HepG2 (cell line): ENCODE data around the gene MECR. TPM values are rescaled to one million over a fixed set of nuclear protein-coding genes. Genes with fewer than 3 reads are reported as not detected.

ENCODE experiments used
- ATAC-seq: fragments of 200-7000 bp; cut with Tn5 transposase; 3 replicates; pipeline ENCODE4 v1.9.1; 2020; ENCODE audit warnings: mild to moderate bottlenecking, moderate library complexity
- BruUV-seq: library from RNA; stranded (reverse); fragments of 400-500 nt; replicated peaks from 2 replicates; lab custom pipeline; 2021; lab: Mats Ljungman, UMichigan
- CTCF ChIA-PET: fragments of 300-600 bp; formaldehyde crosslinking; extraction: SDS; loops from one replicate; lab custom pipeline; 2021; ENCODE audit warnings: low total read pairs, inconsistent platforms, low intra/inter-chr PET ratio; lab: Yijun Ruan, JAX
- POLR2A ChIA-PET: fragments of 350-600 bp; sonication (Branson Sonifier 250); formaldehyde crosslinking; loops from one replicate; lab custom pipeline; 2020; ENCODE audit warnings: antibody characterized with exemption, inconsistent platforms; lab: Yijun Ruan, JAX
- DNase-seq: peaks from one replicate; pipeline ENCODE4 v3.0.0-alpha.2; 2015; ENCODE audit warnings: low spot score
- FAIRE-seq: peaks from 3 replicates; lab custom pipeline; 2011; peaks lifted over from hg19 to GRCh38; lab: Jason Lieb, UNC
- H2AFZ ChIP-seq: one replicate; pipeline ENCODE4 v1.6.1; 2011; ENCODE audit warnings: low read length, inconsistent platforms
- H3K27ac ChIP-seq: fragments of 300-600 bp; 3 replicates; pipeline ENCODE4 v1.8.0; 2011; ENCODE audit warnings: mixed run types, mild to moderate bottlenecking, mixed read lengths, low read length, inconsistent platforms; ENCODE audit not compliant: insufficient read depth; ENCODE audit errors: extremely low read length
- H3K27me3 ChIP-seq, 2 experiments: fragments of 200-600 bp in 1 of 2; 2 replicates in 1 of 2; 3 replicates in 1 of 2; pipeline versions ENCODE4 v1.6.0 to v1.8.0; 2011; ENCODE audit warnings: low read length in 2 of 2, mild to moderate bottlenecking in 2 of 2, moderate library complexity in 2 of 2, inconsistent platforms in 1 of 2; ENCODE audit not compliant: insufficient read depth in 2 of 2, control insufficient read depth in 1 of 2
- H3K36me3 ChIP-seq, 2 experiments: fragments of 200-600 bp in 1 of 2; replicated peaks in 1 of 2; 2 replicates in 1 of 2; 3 replicates in 1 of 2; pipeline versions ENCODE4 v1.5.1 to v1.8.0; 2011; ENCODE audit warnings: low read length in 2 of 2, inconsistent platforms in 1 of 2; ENCODE audit not compliant: insufficient read depth in 2 of 2, control insufficient read depth in 1 of 2
- H3K4me1 ChIP-seq: 2 replicates; pipeline ENCODE4 v1.5.1; 2012; ENCODE audit warnings: low read length, inconsistent platforms; ENCODE audit not compliant: insufficient read depth
- H3K4me2 ChIP-seq: 2 replicates; pipeline ENCODE4 v1.6.0; 2011; ENCODE audit warnings: low read depth, low read length, inconsistent platforms
- H3K4me3 ChIP-seq, 3 experiments: fragments of 200-600 bp in 1 of 3; sonication (generic), shearing (Covaris generic) in 1 of 3; replicated peaks in 1 of 3; 2 replicates each; pipeline ENCODE4 v1.5.1; 2011 to 2016; ENCODE audit warnings: low read length in 3 of 3, inconsistent platforms in 2 of 3, low read depth in 2 of 3, mild to moderate bottlenecking in 2 of 3, control low read depth in 1 of 3, mixed read lengths in 1 of 3; ENCODE audit not compliant: insufficient read depth in 1 of 3
- H3K79me2 ChIP-seq: one replicate; pipeline ENCODE4 v1.6.1; 2011; ENCODE audit warnings: low read length, inconsistent platforms; ENCODE audit not compliant: insufficient read depth
- H3K9ac ChIP-seq: 2 replicates; pipeline ENCODE4 v1.6.0; 2011; ENCODE audit warnings: mild to moderate bottlenecking, low read depth, low read length, inconsistent platforms; ENCODE audit not compliant: insufficient read depth
- H3K9me3 ChIP-seq: 2 replicates; pipeline ENCODE4 v1.5.1; 2012; ENCODE audit warnings: mild to moderate bottlenecking, low read length
- H4K20me1 ChIP-seq: 2 replicates; pipeline ENCODE4 v1.6.0; 2011; ENCODE audit warnings: inconsistent platforms, mild to moderate bottlenecking, low read length, moderate library complexity; ENCODE audit not compliant: insufficient read depth
- AKNA ChIP-seq: sonication (generic); formaldehyde crosslinking; IDR thresholded peaks from 2 replicates; pipeline ENCODE4 v1.4.0; 2020; ENCODE audit warnings: missing genetic modification reagents, borderline replicate concordance
- CC2D1A ChIP-seq: sonication (generic); formaldehyde crosslinking; IDR thresholded peaks from 2 replicates; pipeline ENCODE4 v1.8.1; 2023; ENCODE audit warnings: mild to moderate bottlenecking, missing genetic modification reagents
- DBP ChIP-seq: sonication (generic); formaldehyde crosslinking; IDR thresholded peaks from 2 replicates; pipeline ENCODE4 v1.4.0; 2020; ENCODE audit warnings: missing genetic modification reagents; ENCODE audit errors: not compliant biosample characterization
- FOSL1 ChIP-seq: sonication (generic); formaldehyde crosslinking; IDR thresholded peaks from 2 replicates; pipeline ENCODE4 v1.9.0; 2021; ENCODE audit warnings: missing genetic modification reagents, borderline replicate concordance
- NFE2 ChIP-seq: sonication (generic); formaldehyde crosslinking; IDR thresholded peaks from 2 replicates; pipeline ENCODE4 v1.4.0; 2020; ENCODE audit warnings: missing genetic modification reagents
- NR2F1 ChIP-seq, 2 experiments: fragments of 450-650 bp in 1 of 2; formaldehyde crosslinking in 1 of 2; IDR thresholded peaks; 2 replicates each; pipeline versions ENCODE4 v1.5.0 to v1.6.1; 2016 to 2020; ENCODE audit warnings: mild to moderate bottlenecking in 1 of 2, missing compliant biosample characterization in 1 of 2, missing genetic modification reagents in 1 of 2, moderate library complexity in 1 of 2
- NR2F6 ChIP-seq, 2 experiments: IDR thresholded peaks; 2 replicates each; pipeline ENCODE4 v1.6.1; 2016; ENCODE audit warnings: antibody characterized with exemption in 1 of 2, mild to moderate bottlenecking in 1 of 2
- PCBP2 ChIP-seq: fragments of 200-400 bp; formaldehyde crosslinking; optimal IDR thresholded peaks from 2 replicates; pipeline ENCODE3; 2018; ENCODE audit warnings: low read length, low read depth; ENCODE audit not compliant: poor library complexity, severe bottlenecking
- SMYD3 ChIP-seq: sonication (generic); formaldehyde crosslinking; IDR thresholded peaks from 2 replicates; pipeline ENCODE4 v1.8.1; 2023; ENCODE audit warnings: mild to moderate bottlenecking, missing genetic modification reagents
- ZBTB26 ChIP-seq: IDR thresholded peaks from 2 replicates; pipeline ENCODE4 v1.6.1; 2016; ENCODE audit warnings: missing compliant biosample characterization, missing genetic modification reagents, borderline replicate concordance
- ZBTB46 ChIP-seq: sonication (generic); formaldehyde crosslinking; IDR thresholded peaks from 2 replicates; pipeline ENCODE4 v1.4.0; 2020; ENCODE audit warnings: mild to moderate bottlenecking, missing genetic modification reagents, borderline replicate concordance
- ZNF556 ChIP-seq: sonication (generic); formaldehyde crosslinking; IDR thresholded peaks from 2 replicates; pipeline ENCODE4 v1.4.0; 2020; ENCODE audit warnings: mild to moderate bottlenecking, missing genetic modification reagents, borderline replicate concordance
- ZNF792 ChIP-seq: IDR thresholded peaks from 2 replicates; pipeline ENCODE4 v1.6.1; 2016
- WGBS: methylation state at CpG from one replicate; pipeline ENCODE4 v1.1.6; 2017; ENCODE audit warnings: low lambda C conversion rate; 5-methylcytosine and 5-hydroxymethylcytosine counted together
- in situ Hi-C: cut with HindIII; loops from 2 replicates; pipeline ENCODE4 v1.10.0; 2017; ENCODE audit warnings: low pct_unique_long_range_greater_than_20kb; ENCODE audit not compliant: extremely low pct_ligation_motif_present
- intact Hi-C: fragments of 100-400 bp; cut with micrococcal nuclease; formaldehyde crosslinking; loops from one replicate; pipeline ENCODE4 v1.10.0; 2022; ENCODE audit not compliant: unreplicated experiment
- polyA plus RNA-seq, 8 experiments: library from polyadenylated mRNA; depleted of rRNA in 3 of 8; stranded (reverse) in 7 of 8; unstranded in 1 of 8; fragments of >200 nt; fragmentation: Illumina TruSeq in 4 of 8; extraction: Trizol in 4 of 8; gene quantifications; 2 replicates each; pipeline versions ENCODE4 v1.2.1 to v1.2.3, GENCODE V29; 2011 to 2016; ENCODE audit warnings: low read depth in 4 of 8, missing spikeins in 1 of 8, mixed read lengths in 1 of 8; ENCODE audit not compliant: insufficient read depth in 1 of 8
- total RNA-seq, 5 experiments: library from RNA; depleted of rRNA; stranded (reverse); fragments of >200 nt; fragmentation: Illumina TruSeq; extraction: Trizol; gene quantifications; 2 replicates each; pipeline ENCODE4 v1.2.3, GENCODE V29; 2016; ENCODE audit warnings: low read depth in 1 of 5

MECR gene
- total and polyA plus RNA-seq, 2 of the 13 experiments (the other 11 are each of a cell fraction or from before 2014, with no cell fraction given): 18.8 to 24.9 TPM

- Histone ChIP-seq H4K20me1 (no peaks in the 10 kb centered on the region), H3K36me3 (peaks cover 16 to 54% of the 10 kb centered on the region in 2 experiments; a peak in 4 of 5 replicates), H3K4me3 (no peak overlapping the region), H3K4me2 (no peak overlapping the region), H3K27ac (no peak overlapping the region), H2AFZ (no peak overlapping the region), H3K79me2 (no peaks in the 10 kb centered on the region), H3K9me3 (no peaks in the 10 kb centered on the region), H3K27me3 (no peaks in the 10 kb centered on the region), H3K9ac (no peak overlapping the region), H3K4me1 (no peaks in the 10 kb centered on the region)
- ATAC-seq (no peak), FAIRE-seq (no peak), DNase-seq (no peak)
- POLR2A ChIA-PET: no interaction called here
- in situ Hi-C loops: no loop called here
- TF ChIP-seq SMYD3 (no peak), NR2F6 (IDR thresholded peaks at IDR 0.05) (no peak), NR2F6 (CRISPR knock-in tag; IDR thresholded peaks at IDR 0.05) (no peak), ZBTB26 (CRISPR knock-in tag) (no peak), CC2D1A (CRISPR knock-in tag) (no peak), NR2F1 (CRISPR knock-in tag; IDR thresholded peaks at IDR 0.05) (no peak), PCBP2 (no peak), NFE2 (CRISPR knock-in tag) (no peak), AKNA (CRISPR knock-in tag) (no peak), DBP (CRISPR knock-in tag) (no peak), ZNF556 (CRISPR knock-in tag) (no peak), ZBTB46 (CRISPR knock-in tag) (no peak), FOSL1 (CRISPR knock-in tag) (no peak), ZNF792 (CRISPR knock-in tag) (no peak)
- no TSS peak for BruUV-seq
- 94% methylated on average over 7 of the region's 7 CpGs for WGBS
- intact Hi-C loops: no loop called here
- CTCF ChIA-PET: no interaction called here
Observed at GRCh38 chr1:29210278-29211085, 20.3 kb downstream of the MECR start.
